Esophagus squamous epithelium (tissue), 5 donors: ENCODE results near the gene SOCS1. TPM values are rescaled to one million over a fixed set of nuclear protein-coding genes. Genes with fewer than 3 reads are reported as not detected.

Experiments used
- DNase-seq: peaks from one replicate; lab custom pipeline; 2025; lab: John Stamatoyannopoulos, UW
- H3K27ac ChIP-seq, 4 donors: fragments of 200-600 bp; sonication (generic); one replicate each; pipeline ENCODE4 v1.5.1; 2016 to 2019; ENCODE audit warnings: mild to moderate bottlenecking in 1 of 4
- H3K27me3 ChIP-seq, 4 donors: fragments of 200-600 bp; sonication (generic); 1 replicate in 3 of 4; 2 replicates in 1 of 4; pipeline versions ENCODE4 v1.5.1 to v1.6.0; 2017 to 2021; ENCODE audit warnings: antibody characterized with exemption in 1 of 4
- H3K36me3 ChIP-seq, 3 donors: fragments of 200-600 bp; sonication (generic); one replicate each; pipeline ENCODE4 v1.5.1; 2016 to 2019
- H3K4me1 ChIP-seq, 3 donors: fragments of 200-600 bp; sonication (generic); one replicate each; pipeline ENCODE4 v1.5.1; 2017 to 2019
- H3K4me3 ChIP-seq, 4 donors: fragments of 200-600 bp; sonication (generic); 1 replicate in 3 of 4; 2 replicates in 1 of 4; pipeline ENCODE4 v1.5.1; 2016 to 2019; ENCODE audit warnings: mild to moderate bottlenecking in 2 of 4, moderate library complexity in 1 of 4
- H3K9me3 ChIP-seq, 3 donors: fragments of 200-600 bp; sonication (generic); one replicate each; pipeline ENCODE4 v1.5.1; 2016 to 2019
- CTCF ChIP-seq, 6 experiments: fragments of 450-650 bp in 4 of 6; fragments of 200-600 bp in 2 of 6; sonication (generic) in 2 of 6; IDR thresholded peaks; one replicate each; pipeline ENCODE4 v1.5.1; 2016 to 2019; ENCODE audit warnings: antibody characterized with exemption in 6 of 6, mild to moderate bottlenecking in 4 of 6, moderate library complexity in 4 of 6
- POLR2A ChIP-seq, 4 donors: fragments of 450-650 bp; IDR thresholded peaks; one replicate each; pipeline ENCODE4 v1.6.1; 2017; ENCODE audit warnings: antibody characterized with exemption in 4 of 4, mild to moderate bottlenecking in 4 of 4, moderate library complexity in 3 of 4
- WGBS, 2 donors: methylation state at CpG; one replicate each; pipeline ENCODE4 v1.1.5; 2018; 5-methylcytosine and 5-hydroxymethylcytosine counted together
- intact Hi-C: fragments of 100-400 bp; cut with DNase I; formaldehyde crosslinking; loops from one replicate; pipeline ENCODE4 v1.15.0; 2022
- total RNA-seq, 4 donors: library from RNA; depleted of rRNA; stranded (reverse); fragments of >200 nt; gene quantifications; one replicate each; pipeline ENCODE4 v1.1.0, GENCODE V29; 2016
- donor health status: DM: yes; HTN: yes; CAD: no.

Gene SOCS1
- total RNA-seq, 4 donors from 2014 or later = 0.42 to 9.3 (median 3.7) TPM

GRCh38 chr16:11235703-11235991, 20.4 kb downstream of the SOCS1 start:
- no peak for DNase-seq
- no peaks in the 10 kb centered on the region for H3K36me3 ChIP-seq
- H3K27ac ChIP-seq = no peak overlapping the region
- H3K9me3 ChIP-seq = no peaks in the 10 kb centered on the region
- H3K4me1 ChIP-seq = peaks cover 0 to 8% (median 1%) of the 10 kb centered on the region in 3 donors
- intact Hi-C loops = no loop called here
- TF ChIP-seq POLR2A (IDR thresholded peaks at IDR 0.05) (no peak), CTCF (IDR thresholded peaks at IDR 0.05) (no peak)
- WGBS, 2 donors = 63 to 85% methylated on average over 4 to 5 of the region's 5 CpGs
- H3K4me3 ChIP-seq = no peak overlapping the region
- H3K27me3 ChIP-seq = peaks cover 0 to 28% (median 0%) of the 10 kb centered on the region in 4 donors

- no peak for DNase-seq
- intact Hi-C loops = no loop called here
- Histone ChIP-seq H3K27me3 (peaks cover 0 to 28% (median 0%) of the 10 kb centered on the region in 4 donors), H3K4me1 (peaks cover 0 to 9% (median 0%) of the 10 kb centered on the region in 3 donors), H3K36me3 (no peaks in the 10 kb centered on the region), H3K27ac (peak overlapping the region in 2 of 4 donors; percentile 15 to 17), H3K9me3 (no peaks in the 10 kb centered on the region), H3K4me3 (no peak overlapping the region)
- TF ChIP-seq CTCF (IDR thresholded peaks at IDR 0.05) (no peak), POLR2A (IDR thresholded peaks at IDR 0.05) (no peak)
- WGBS, 2 donors = 76 to 77% methylated on average over 13 of the region's 13 CpGs
These were observed 20.9 kb downstream of the SOCS1 start for GRCh38 chr16:11234884-11235702.

GRCh38 chr16:11233727-11234376, 22.2 kb downstream of the SOCS1 start:
- Histone ChIP-seq H3K9me3 (no peaks in the 10 kb centered on the region), H3K4me1 (peaks cover 0 to 22% (median 4%) of the 10 kb centered on the region in 3 donors), H3K27me3 (peaks cover 0 to 28% (median 0%) of the 10 kb centered on the region in 4 donors), H3K36me3 (no peaks in the 10 kb centered on the region), H3K27ac (peak overlapping the region; percentile 55 to 78 (median 69)), H3K4me3 (no peak overlapping the region)
- TF ChIP-seq CTCF (IDR thresholded peaks at IDR 0.05) (no peak), POLR2A (IDR thresholded peaks at IDR 0.05) (no peak)
- intact Hi-C loops = no loop called here
- no peak for DNase-seq
- 68 to 74% methylated on average over 6 to 8 of the region's 8 CpGs for WGBS, 2 donors

- Histone ChIP-seq H3K27me3 (peaks cover 0 to 24% (median 0%) of the 10 kb centered on the region in 4 donors), H3K36me3 (no peaks in the 10 kb centered on the region), H3K9me3 (no peaks in the 10 kb centered on the region), H3K4me1 (peaks cover 0 to 23% (median 4%) of the 10 kb centered on the region in 3 donors), H3K4me3 (peak overlapping the region in 1 of 4 donors; percentile 25), H3K27ac (peak overlapping the region; percentile 55 to 78 (median 69))
- TF ChIP-seq POLR2A (IDR thresholded peaks at IDR 0.05) (peak in 1 of 4 donors; percentile 47), CTCF (IDR thresholded peaks at IDR 0.05) (no peak)
- DNase-seq = no peak
- intact Hi-C loops = no loop called here
- WGBS, 2 donors = 54 to 80% methylated on average over 2 to 5 of the region's 35 CpGs
These were observed 22.9 kb downstream of the SOCS1 start for GRCh38 chr16:11232852-11233726.
